Left ventricle myocardium inferior (tissue), 1 donor: ENCODE results near the gene KIF13A. TPM values are rescaled to one million over a fixed set of nuclear protein-coding genes. Genes with fewer than 3 reads are reported as not detected.

ENCODE experiments used
- DNase-seq: peaks from one replicate; pipeline ENCODE4 v3.0.0-alpha.2; 2020
- H3K27ac ChIP-seq: fragments of 200-600 bp; replicated peaks from 2 replicates; pipeline ENCODE4 v1.8.0; 2021
- H3K27me3 ChIP-seq: fragments of 200-600 bp; 2 replicates; pipeline ENCODE4 v1.8.0; 2021; ENCODE audit warnings: low read depth
- H3K36me3 ChIP-seq: fragments of 200-600 bp; 2 replicates; pipeline ENCODE4 v1.8.0; 2021
- H3K4me1 ChIP-seq: fragments of 200-600 bp; 2 replicates; pipeline ENCODE4 v1.8.0; 2021
- H3K4me3 ChIP-seq: fragments of 200-600 bp; 2 replicates; pipeline ENCODE4 v1.8.0; 2021; ENCODE audit warnings: mild to moderate bottlenecking, moderate library complexity
- H3K9me3 ChIP-seq: fragments of 200-600 bp; replicated peaks from 2 replicates; pipeline ENCODE4 v1.8.0; 2021
- CTCF ChIP-seq: fragments of 200-600 bp; IDR thresholded peaks from 2 replicates; pipeline ENCODE4 v1.8.0; 2021; ENCODE audit warnings: antibody characterized with exemption, mild to moderate bottlenecking, borderline replicate concordance
- intact Hi-C: fragments of 100-400 bp; cut with micrococcal nuclease; formaldehyde crosslinking; loops from one replicate; pipeline ENCODE4 v1.11.0; 2022
- total RNA-seq: library from RNA; stranded (reverse); fragmentation: NEBNext Ultra II Directional; extraction: Animal tissue kit (Norgen Biotek cat#: 25700); gene quantifications from one replicate; pipeline ENCODE4 v1.2.1, GENCODE V29; 2021
- donor health status: DM: no; HTN: yes; CAD: no; lungs with severe emphysema.

Gene KIF13A
- total RNA-seq, 1 donor from 2014 or later: 85.7 TPM

DNA sequence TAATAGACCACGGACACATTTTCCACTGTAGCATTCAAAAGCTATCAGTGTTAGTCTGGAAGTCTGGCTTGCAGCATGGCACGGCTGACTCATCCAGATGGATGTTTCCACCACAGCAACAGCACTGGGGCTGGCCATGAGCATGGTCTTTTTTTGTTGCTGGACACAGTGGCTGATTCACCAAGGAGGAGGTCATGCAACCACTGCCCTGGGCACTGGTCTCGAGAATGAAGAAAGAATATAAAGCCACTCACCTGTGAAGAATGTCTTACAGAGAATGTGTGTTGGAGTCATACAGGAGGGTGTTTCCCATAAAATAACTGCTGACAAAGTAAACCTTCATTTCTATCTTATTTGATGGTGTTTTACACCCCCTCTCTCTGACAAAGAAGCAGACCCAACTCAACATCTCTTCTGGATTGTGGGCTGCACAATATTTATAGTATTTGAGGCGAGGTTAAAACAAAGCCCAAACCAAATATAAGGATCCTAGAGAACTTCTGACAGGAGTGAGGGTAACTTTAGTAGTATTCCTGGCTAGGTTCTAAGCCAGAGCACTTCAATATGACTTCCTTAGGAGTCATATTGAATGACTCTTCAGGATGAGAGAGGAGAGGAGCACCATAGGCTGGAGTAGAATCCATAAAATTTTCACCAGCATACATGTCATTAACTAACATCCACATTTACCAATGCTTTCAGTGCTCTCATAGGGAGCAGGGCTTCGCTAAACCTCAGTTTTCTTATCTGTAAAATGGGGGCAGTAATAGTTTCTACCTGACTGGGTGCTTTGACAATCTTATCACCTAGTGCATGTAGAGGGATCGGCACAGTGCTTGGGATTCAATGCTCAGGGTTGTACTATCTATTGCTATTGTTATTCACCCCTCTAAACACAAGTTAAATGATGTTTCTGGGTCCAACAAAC is 121.4 kb downstream of the KIF13A start:
- H3K27me3 ChIP-seq: no peaks in the 10 kb centered on the region
- no peak overlapping the region for H3K4me3 ChIP-seq
- TF ChIP-seq CTCF: no peak
- H3K4me1 ChIP-seq: peaks cover 81% of the 10 kb centered on the region
- peak; percentile 58 for DNase-seq
- intact Hi-C loops: no loop called here
- no peaks in the 10 kb centered on the region for H3K9me3 ChIP-seq
- peak overlapping the region; percentile 65 for H3K27ac ChIP-seq
- no peaks in the 10 kb centered on the region for H3K36me3 ChIP-seq

- no peak for TF ChIP-seq CTCF
- DNase-seq: peak; percentile 18
- H3K27me3 ChIP-seq: no peaks in the 10 kb centered on the region
These were observed 122.2 kb downstream of the KIF13A start for GRCh38 chr6:17865243-17865642.

DNA sequence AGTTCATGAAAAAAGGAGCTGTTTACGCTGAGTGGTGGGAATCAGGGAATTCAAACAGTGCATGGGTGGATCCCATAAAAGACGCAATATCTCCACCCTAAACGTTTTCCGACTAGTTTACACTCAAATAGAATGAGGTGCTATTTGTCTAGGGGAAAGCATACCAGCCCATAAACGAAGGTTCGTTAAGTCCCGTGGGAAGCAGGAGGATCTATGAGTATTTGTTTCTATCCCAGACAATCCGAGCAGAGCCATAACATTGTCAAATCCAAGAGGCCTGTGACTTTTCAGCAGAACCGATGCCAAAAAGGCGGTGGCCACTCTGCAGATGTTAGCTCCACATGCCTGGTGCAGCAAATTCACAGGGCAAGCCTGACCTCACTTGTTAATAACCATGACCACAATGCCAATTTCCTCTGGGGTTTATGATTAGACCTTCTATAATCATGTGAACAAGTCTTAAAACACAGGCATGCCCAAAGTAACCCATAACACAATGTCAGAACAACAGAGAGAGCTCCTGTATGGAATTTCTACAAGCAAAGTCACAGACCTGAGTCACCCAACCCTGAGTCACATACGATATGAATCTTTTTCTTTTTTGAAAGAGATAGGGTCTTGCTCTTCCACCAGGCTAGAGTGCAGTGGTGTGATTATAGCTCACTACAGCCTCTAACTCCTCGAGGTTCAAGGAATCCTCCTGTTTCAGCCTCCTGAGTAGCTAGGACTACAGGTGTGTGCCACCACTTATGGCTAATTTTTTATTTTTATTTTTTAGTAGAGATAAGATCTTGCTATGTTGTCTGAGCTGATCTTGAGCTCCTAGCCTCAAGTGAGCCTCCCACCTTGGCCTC is 123.3 kb downstream of the KIF13A start:
- intact Hi-C loops: no loop called here
- peak; percentile 27 for DNase-seq
- Histone ChIP-seq H3K36me3 (no peaks in the 10 kb centered on the region), H3K4me1 (peaks cover 62% of the 10 kb centered on the region), H3K27me3 (no peaks in the 10 kb centered on the region), H3K9me3 (no peaks in the 10 kb centered on the region), H3K27ac (peak overlapping the region; percentile 65), H3K4me3 (no peak overlapping the region)
- TF ChIP-seq CTCF: no peak

More at GRCh38 chr6:17865243-17865642, 122.2 kb downstream of the KIF13A start:
- intact Hi-C loops: no loop called here
- Histone ChIP-seq H3K4me1 (peaks cover 73% of the 10 kb centered on the region), H3K27ac (peak overlapping the region; percentile 65), H3K36me3 (no peaks in the 10 kb centered on the region), H3K9me3 (no peaks in the 10 kb centered on the region), H3K4me3 (no peak overlapping the region)

- H3K27ac ChIP-seq: no peak overlapping the region
- peaks cover 45% of the 10 kb centered on the region for H3K4me1 ChIP-seq
- intact Hi-C loops: no loop called here
These were observed 126.1 kb downstream of the KIF13A start for GRCh38 chr6:17861361-17861760.

More at GRCh38 chr6:17861361-17861760, 126.1 kb downstream of the KIF13A start:
- no peaks in the 10 kb centered on the region for H3K36me3 ChIP-seq
- DNase-seq: no peak
- TF ChIP-seq CTCF: no peak
- no peaks in the 10 kb centered on the region for H3K9me3 ChIP-seq
- H3K27me3 ChIP-seq: no peaks in the 10 kb centered on the region
- H3K4me3 ChIP-seq: no peak overlapping the region
